ENCODE results near the gene TMEM150B.

Gene TMEM150B

DNA sequence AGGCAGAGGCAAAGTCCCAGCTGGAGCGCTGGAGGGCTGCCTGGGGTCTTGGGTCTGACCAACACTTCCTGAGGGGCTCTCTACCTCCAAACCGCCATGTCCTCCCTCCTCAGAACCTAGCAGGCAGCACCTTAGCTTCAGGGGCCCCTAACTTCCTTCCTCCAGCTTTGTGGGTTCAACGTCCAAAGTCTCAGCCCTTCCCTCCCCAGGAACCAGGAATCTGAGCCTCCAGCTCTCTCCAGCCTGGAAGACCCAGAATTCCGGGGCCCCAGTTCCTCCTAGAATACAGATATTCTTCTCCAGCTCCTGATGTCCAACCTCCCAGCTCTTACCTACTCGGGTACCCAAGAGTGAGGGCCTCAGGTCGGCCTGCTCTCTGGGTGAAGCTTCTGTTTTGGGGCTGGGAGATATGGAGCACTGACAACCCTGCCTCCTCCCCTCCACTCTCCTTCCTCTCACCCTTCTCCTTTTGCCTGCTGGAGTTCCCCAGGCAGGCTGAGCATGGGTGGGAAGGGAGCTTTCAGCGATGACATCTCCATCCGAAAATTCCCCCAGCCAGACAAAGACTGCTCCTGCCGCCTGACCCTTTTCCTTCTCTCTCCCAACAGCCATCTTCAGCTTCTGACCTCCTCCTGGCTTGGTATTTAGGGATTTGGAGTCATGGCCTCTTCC is 3.5 kb downstream of the TMEM150B start:
- in situ Hi-C loops (cut with HindIII; ENCODE audit: low sequenced_read_pairs): no loop called here
- H3K4me3 ChIP-seq (ENCODE audit: low read depth, low read length): no peak overlapping the region
- no peak for DNase-seq (ENCODE audit: low read depth, low spot score)
- TF ChIP-seq, protein P1, sequence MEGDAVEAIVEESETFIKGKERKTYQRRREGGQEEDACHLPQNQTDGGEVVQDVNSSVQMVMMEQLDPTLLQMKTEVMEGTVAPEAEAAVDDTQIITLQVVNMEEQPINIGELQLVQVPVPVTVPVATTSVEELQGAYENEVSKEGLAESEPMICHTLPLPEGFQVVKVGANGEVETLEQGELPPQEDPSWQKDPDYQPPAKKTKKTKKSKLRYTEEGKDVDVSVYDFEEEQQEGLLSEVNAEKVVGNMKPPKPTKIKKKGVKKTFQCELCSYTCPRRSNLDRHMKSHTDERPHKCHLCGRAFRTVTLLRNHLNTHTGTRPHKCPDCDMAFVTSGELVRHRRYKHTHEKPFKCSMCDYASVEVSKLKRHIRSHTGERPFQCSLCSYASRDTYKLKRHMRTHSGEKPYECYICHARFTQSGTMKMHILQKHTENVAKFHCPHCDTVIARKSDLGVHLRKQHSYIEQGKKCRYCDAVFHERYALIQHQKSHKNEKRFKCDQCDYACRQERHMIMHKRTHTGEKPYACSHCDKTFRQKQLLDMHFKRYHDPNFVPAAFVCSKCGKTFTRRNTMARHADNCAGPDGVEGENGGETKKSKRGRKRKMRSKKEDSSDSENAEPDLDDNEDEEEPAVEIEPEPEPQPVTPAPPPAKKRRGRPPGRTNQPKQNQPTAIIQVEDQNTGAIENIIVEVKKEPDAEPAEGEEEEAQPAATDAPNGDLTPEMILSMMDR (IDR thresholded peaks at IDR 0.05; ENCODE audit: low read depth, low read length): no peak

DNA sequence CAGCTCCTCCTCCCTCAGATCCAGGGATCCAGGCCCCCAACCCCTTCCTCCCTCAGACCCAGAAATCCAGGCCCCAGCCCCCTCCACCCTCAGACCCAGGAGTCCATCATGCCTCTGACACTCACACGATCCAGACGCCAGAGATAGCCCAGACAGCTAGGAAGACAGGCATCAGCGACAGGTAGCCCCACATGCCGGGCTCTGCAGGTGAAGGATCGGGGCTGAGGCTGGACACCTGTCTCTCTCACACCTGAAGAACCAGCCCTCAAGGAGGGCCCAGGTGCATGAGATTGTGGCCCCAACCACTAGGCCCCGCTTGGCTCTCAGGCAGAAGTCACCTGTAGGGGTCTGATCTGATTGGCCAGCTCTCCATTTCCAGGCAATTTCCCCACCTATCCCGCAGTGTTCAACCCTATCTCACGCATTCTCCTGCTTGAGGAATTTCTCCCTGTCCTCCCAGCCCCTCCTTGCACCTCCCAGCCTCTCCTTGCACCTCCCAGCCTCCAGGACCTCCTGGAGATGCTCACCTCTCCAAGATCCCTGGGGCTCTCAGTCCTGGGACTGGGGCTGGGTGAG is 4.2 kb downstream of the TMEM150B start:
- DNase-seq (ENCODE audit: low read depth, low spot score): no peak
- TF ChIP-seq, protein P1 (IDR thresholded peaks at IDR 0.05; ENCODE audit: low read depth, low read length): no peak
- in situ Hi-C loops (cut with HindIII; ENCODE audit: low sequenced_read_pairs): no loop called here
- no peak overlapping the region for H3K4me3 ChIP-seq (ENCODE audit: low read depth, low read length)

DNA sequence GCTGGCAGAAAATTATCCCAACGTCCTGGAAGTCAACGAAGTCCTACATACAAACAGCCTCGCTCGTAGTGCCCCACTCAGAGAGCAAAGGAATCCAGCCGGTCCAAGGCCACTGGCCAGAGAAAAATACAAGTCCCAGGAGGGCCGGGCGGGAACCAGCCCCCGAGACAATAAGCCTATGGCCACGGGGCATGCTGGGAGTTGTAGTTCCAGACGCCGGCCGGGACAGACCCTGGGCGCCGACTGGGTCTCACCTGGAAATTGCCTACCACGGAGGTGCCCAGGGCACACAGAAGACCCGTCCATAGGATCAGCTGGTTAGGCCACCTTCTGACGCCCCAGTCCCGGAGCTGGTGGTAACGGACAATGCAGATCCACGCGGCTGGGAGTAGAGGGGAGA is 5.4 kb downstream of the TMEM150B start:
- peak; percentile 30 for DNase-seq (ENCODE audit: low read depth, low spot score)
- TF ChIP-seq, protein P1 (IDR thresholded peaks at IDR 0.05; ENCODE audit: low read depth, low read length): no peak
- in situ Hi-C loops (cut with HindIII; ENCODE audit: low sequenced_read_pairs): no loop called here
- no peak overlapping the region for H3K4me3 ChIP-seq (ENCODE audit: low read depth, low read length)

DNA sequence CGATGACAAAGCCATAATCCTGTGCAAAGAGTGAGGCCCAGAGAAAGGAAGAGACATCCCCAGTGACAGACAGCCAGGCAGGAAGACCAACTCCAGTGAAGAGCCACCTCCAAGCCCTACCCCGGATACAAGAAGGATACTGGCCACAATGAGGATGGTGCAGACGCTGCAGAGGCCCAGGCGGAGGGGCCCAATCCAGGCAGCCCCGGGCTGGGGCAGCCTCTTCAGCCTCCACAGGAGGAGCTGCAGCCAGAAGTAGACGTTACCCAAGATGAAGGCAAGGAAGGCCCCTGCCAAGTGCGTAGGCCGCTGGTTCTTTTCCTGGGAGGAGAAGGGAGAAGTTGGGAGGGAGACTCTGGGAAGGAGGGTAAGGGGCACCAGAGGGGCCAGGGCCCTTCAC is 8.5 kb downstream of the TMEM150B start:
- in situ Hi-C loops (cut with HindIII; ENCODE audit: low sequenced_read_pairs): no loop called here
- H3K4me3 ChIP-seq (ENCODE audit: low read depth, low read length): no peak overlapping the region
- TF ChIP-seq, protein P1 (IDR thresholded peaks at IDR 0.05; ENCODE audit: low read depth, low read length): no peak
- DNase-seq (ENCODE audit: low read depth, low spot score): no peak

DNA sequence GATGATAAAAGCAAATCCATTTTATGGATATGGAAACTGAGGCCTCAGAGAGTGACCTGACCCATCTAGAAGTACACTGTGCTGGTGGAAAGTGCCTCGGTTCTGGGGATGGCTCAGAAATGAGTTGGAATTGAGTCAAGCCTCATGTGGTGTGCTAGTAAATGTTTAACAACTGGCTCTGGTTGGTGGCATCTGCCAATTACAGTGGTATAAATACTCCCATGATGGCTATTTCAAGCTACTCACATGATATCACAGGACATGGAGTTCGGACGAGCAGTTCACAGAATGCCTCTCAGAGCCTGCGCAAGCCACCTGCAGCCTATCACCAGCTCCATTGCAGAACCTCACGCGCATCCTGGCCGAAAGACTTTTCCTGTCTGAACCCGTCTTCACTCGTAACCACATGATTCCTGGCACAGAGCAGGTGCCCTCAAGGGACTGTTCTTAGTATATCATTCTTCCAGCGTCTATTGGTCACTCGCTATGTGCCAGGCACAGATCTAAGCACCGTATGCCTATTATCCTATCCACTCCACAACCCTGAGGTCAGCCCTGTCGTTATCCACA is 9.1 kb downstream of the TMEM150B start:
- H3K4me3 ChIP-seq (ENCODE audit: low read depth, low read length): no peak overlapping the region
- in situ Hi-C loops (cut with HindIII; ENCODE audit: low sequenced_read_pairs): no loop called here
- DNase-seq (ENCODE audit: low read depth, low spot score): no peak
- TF ChIP-seq, protein P1 (IDR thresholded peaks at IDR 0.05; ENCODE audit: low read depth, low read length): no peak

DNA sequence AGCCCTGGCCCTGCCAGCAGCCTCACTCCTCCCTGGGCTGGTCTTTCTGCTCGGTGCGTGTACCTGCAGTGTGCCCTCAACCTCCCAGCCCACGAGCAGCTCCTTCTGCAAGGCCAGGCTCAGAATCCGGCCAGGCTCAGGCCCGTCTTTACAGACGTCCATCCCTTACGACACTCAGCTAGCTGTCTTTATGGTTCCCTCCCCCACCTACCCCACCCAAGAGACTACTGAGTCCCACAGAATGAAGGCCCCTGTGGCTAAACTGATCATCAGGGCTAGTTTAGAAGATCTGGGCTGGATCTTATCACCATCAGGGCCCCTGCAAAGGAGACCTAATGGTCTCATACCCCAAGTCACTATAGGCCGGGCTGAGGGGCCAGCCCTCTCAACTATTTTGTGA is 10.7 kb downstream of the TMEM150B start:
- TF ChIP-seq, protein P1 (IDR thresholded peaks at IDR 0.05; ENCODE audit: low read depth, low read length): no peak
- no peak overlapping the region for H3K4me3 ChIP-seq (ENCODE audit: low read depth, low read length)
- in situ Hi-C loops (cut with HindIII; ENCODE audit: low sequenced_read_pairs): no loop called here
- DNase-seq (ENCODE audit: low read depth, low spot score): no peak

Measured in astrocyte of the spinal cord (primary cell).